Heart left ventricle (tissue), 16 donors: Measurements from ENCODE around the gene NINL. TPM values are rescaled to one million over a fixed set of nuclear protein-coding genes. Genes with fewer than 3 reads are reported as not detected.

Source experiments
- ATAC-seq, 4 donors: fragments of 200-7000 bp; cut with Tn5 transposase; one replicate each; pipeline ENCODE4 v1.9.1; 2020 to 2022; ENCODE audit warnings: moderate library complexity in 4 of 4, mild to moderate bottlenecking in 3 of 4, moderate number of reproducible peaks in 1 of 4
- DNase-seq, 5 donors: peaks; one replicate each; pipeline ENCODE4 v3.0.0-alpha.2; 2020
- H3K27ac ChIP-seq, 12 donors: fragments of 200-600 bp; sonication (generic) in 4 of 12; one replicate each; pipeline versions ENCODE4 v1.5.0 to v1.8.0; 2016 to 2022; ENCODE audit warnings: mild to moderate bottlenecking in 2 of 12
- H3K27me3 ChIP-seq, 9 donors: fragments of 200-600 bp; sonication (generic) in 2 of 9; one replicate each; pipeline versions ENCODE4 v1.5.1 to v1.8.0; 2016 to 2022; ENCODE audit warnings: mild to moderate bottlenecking in 3 of 9
- H3K36me3 ChIP-seq, 9 donors: fragments of 200-600 bp; sonication (generic) in 2 of 9; one replicate each; pipeline versions ENCODE4 v1.5.0 to v1.8.0; 2018 to 2022; ENCODE audit warnings: mild to moderate bottlenecking in 2 of 9
- H3K4me1 ChIP-seq, 12 donors: fragments of 200-600 bp; sonication (generic) in 4 of 12; one replicate each; pipeline versions ENCODE4 v1.5.0 to v1.8.0; 2016 to 2022; ENCODE audit warnings: mild to moderate bottlenecking in 3 of 12
- H3K4me3 ChIP-seq, 12 donors: fragments of 200-600 bp; sonication (generic) in 4 of 12; one replicate each; pipeline versions ENCODE4 v1.5.0 to v1.8.0; 2017 to 2022; ENCODE audit warnings: mild to moderate bottlenecking in 9 of 12, moderate library complexity in 4 of 12
- H3K9me3 ChIP-seq, 12 donors: fragments of 200-600 bp; sonication (generic) in 4 of 12; one replicate each; pipeline versions ENCODE4 v1.5.0 to v1.8.0; 2016 to 2022; ENCODE audit warnings: mild to moderate bottlenecking in 1 of 12
- POLR2A ChIP-seq, 2 donors: fragments of 450-650 bp; IDR thresholded peaks; one replicate each; pipeline ENCODE4 v1.6.1; 2017; ENCODE audit warnings: antibody characterized with exemption in 2 of 2, mild to moderate bottlenecking in 2 of 2, moderate library complexity in 2 of 2
- WGBS, 4 donors: extraction: QIAGEN DNeasy Blood & Tissue Kit in 2 of 4; methylation state at CpG; one replicate each; pipeline versions ENCODE4 v1.1.5 to v1.1.7; 2013 to 2018; 5-methylcytosine and 5-hydroxymethylcytosine counted together
- intact Hi-C, 10 donors: fragments of 100-400 bp; cut with DNase I; formaldehyde crosslinking; loops; one replicate each; pipeline versions ENCODE4 v1.11.1 to v1.14.2; 2022
- polyA plus RNA-seq, 2 donors: library from polyadenylated mRNA; stranded (reverse); fragments of 200-250 nt; gene quantifications; one replicate each; pipeline ENCODE4 v1.2.3, GENCODE V29; 2013
- total RNA-seq, 9 donors: library from RNA; depleted of rRNA in 2 of 9; stranded (reverse); fragments of >200 nt in 2 of 9; fragmentation: NEBNext Ultra II Directional in 3 of 9; extraction: Animal tissue kit (Norgen Biotek cat#: 25700) in 3 of 9; gene quantifications; one replicate each; pipeline versions ENCODE4 v1.1.0 to v1.2.4, GENCODE V29; 2016 to 2023
- TF ChIP-seq, protein P1 (sequence below), 12 donors: fragments of 200-600 bp; sonication (generic) in 4 of 12; IDR thresholded peaks; one replicate each; pipeline versions ENCODE4 v1.5.0 to v1.8.0; 2018 to 2022; ENCODE audit warnings: antibody characterized with exemption in 12 of 12, mild to moderate bottlenecking in 5 of 12
- donor health status: ischemic (EF 13 %, LVEDD 7.1; RV severe dilation, severe dysfunction).
- donor health status: healthy with polysubstance abuse.
- donor health status: DM: no; HTN: yes; CAD: no.
- donor health status: DM: no; HTN: no; CAD: no.
- donor health status: ischemic (EF 25% LVEDD 6.9; RV normal size, moderate dysfunction).
- donor health status: ischemic (EF 25% LVEDD 5.7; RV mildly dilated, moderate dysfunction).
- donor health status: healthy.
- donor health status: DM: yes; HTN: yes; CAD: no.
- donor health status: ischemic (EF 35%, LVEDD 5.7; RV mildly dilated, moderate dysfunction).
- donor health status: nonischemic (EF 11% LVEDD 7.7; RV severe dilation, severe dysfunction).
- donor health status: DM: yes; HTN: yes; CAD: no.
- donor health status: PGD.
- donor health status: ischemic (EF 29% LVEDD 5.4; RV normal size, mild dysfunction).
- donor health status: nonischemic (EF 23%, LVEDD 6.1; RV moderate dilation, normal function).

Gene NINL
- total and polyA plus RNA-seq, 11 donors = 0.78 to 7.1 (median 2.9) TPM

DNA sequence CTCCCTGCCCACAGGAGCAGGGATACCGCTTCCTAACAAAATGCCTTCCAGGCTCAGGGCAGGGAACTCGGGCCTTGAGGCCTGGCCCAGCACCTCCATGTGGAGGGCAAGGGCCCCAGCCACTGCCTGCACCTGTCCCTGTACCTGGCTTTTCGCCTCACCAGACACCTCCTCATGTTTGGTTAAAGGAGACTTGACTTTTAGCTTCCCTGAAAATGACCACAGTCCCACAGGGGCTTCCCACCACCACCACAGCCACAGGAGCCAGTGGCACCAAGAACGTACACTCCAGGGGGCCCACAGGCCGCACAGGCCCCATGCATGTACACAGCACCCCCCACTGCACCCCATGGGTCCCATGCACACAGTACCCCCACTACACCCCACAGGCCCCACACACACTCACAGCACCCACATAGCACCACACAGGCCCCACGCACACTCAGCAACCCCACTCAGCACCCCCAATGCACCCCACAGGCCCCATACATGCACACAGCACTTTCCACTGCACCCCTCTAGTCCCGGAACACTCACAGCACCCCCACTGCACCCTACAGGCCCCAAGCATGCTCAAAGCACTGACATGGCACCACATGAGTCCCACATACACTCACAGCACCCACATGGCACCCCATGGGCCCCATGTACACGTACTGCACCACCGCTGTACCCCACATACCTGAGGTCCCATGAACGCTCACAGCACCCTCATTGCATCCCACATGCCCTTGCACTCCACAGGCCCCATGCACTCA, 91.4 kb downstream of the NINL start:
- Histone ChIP-seq H3K27ac (no peak overlapping the region), H3K9me3 (no peaks in the 10 kb centered on the region), H3K36me3 (peaks cover 0 to 9% (median 0%) of the 10 kb centered on the region in 9 donors), H3K4me1 (no peaks in the 10 kb centered on the region), H3K4me3 (no peak overlapping the region), H3K27me3 (no peaks in the 10 kb centered on the region)
- intact Hi-C loops = no loop called here
- WGBS, 4 donors = 95 to 96% (median 95%) methylated on average over 8 to 10 of the region's 10 CpGs
- DNase-seq (peak in 1 of 5 donors; percentile 46), ATAC-seq (peak in 2 of 4 donors; percentile 5 to 16)
- TF ChIP-seq POLR2A (IDR thresholded peaks at IDR 0.05) = no peak
- TF ChIP-seq, protein P1, sequence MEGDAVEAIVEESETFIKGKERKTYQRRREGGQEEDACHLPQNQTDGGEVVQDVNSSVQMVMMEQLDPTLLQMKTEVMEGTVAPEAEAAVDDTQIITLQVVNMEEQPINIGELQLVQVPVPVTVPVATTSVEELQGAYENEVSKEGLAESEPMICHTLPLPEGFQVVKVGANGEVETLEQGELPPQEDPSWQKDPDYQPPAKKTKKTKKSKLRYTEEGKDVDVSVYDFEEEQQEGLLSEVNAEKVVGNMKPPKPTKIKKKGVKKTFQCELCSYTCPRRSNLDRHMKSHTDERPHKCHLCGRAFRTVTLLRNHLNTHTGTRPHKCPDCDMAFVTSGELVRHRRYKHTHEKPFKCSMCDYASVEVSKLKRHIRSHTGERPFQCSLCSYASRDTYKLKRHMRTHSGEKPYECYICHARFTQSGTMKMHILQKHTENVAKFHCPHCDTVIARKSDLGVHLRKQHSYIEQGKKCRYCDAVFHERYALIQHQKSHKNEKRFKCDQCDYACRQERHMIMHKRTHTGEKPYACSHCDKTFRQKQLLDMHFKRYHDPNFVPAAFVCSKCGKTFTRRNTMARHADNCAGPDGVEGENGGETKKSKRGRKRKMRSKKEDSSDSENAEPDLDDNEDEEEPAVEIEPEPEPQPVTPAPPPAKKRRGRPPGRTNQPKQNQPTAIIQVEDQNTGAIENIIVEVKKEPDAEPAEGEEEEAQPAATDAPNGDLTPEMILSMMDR (IDR thresholded peaks at IDR 0.05) = no peak

DNA sequence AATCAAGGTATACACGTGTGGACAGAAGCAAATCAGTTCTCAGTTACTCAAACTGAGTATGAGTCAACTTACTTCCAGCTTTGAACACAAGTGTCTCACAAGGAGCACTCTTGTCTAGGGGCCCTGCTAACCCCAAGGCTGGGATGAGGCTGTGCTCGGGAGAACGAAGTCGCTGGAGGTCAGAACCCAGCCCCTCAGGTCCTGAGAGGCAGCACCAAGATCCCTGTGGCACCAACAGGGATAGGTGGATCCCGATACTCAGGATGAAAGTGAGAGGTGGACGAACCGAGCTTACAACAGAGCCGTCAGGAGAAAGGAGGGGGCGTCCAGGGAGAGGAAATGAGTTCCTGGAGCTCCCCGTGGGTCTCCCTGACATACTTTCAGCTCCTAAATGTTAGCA, 92.2 kb downstream of the NINL start:
- intact Hi-C loops = no loop called here

DNA sequence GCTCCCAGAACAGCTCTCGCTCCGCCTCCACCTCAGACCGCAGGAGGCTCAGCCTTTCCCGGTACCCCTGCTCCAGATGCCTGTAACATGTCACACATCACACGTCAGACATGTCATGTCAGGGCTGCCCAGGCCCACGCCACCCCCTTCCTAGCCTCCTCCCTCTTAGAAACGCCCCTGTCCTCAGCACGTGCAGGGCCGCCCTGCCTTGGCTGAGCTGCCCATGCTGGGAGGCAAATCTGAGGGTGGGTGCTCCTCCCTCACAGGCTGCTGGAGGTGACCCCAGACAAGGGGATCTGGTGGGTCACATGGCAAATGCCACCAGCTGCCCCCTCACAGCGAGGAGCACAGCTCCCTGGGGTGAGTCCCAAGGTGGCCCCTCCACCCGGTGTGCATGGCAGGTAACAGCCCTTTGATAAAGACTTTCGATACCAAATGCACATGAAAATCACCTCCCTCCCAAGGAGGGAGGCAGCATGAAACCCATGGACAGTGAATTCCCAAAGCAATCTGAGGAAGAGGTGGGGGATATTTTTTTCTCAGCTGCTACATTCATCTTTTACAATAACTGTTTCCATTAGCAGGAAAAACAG, 93.8 kb downstream of the NINL start:
- Histone ChIP-seq H3K4me1 (peaks cover 0 to 2% (median 0%) of the 10 kb centered on the region in 12 donors), H3K27me3 (no peaks in the 10 kb centered on the region), H3K9me3 (no peaks in the 10 kb centered on the region), H3K4me3 (no peak overlapping the region), H3K27ac (no peak overlapping the region), H3K36me3 (peaks cover 0 to 18% (median 0%) of the 10 kb centered on the region in 9 donors)
- ATAC-seq (no peak), DNase-seq (no peak)
- TF ChIP-seq, protein P1 (IDR thresholded peaks at IDR 0.05) = no peak
- TF ChIP-seq POLR2A (IDR thresholded peaks at IDR 0.05) = no peak
- intact Hi-C loops = no loop called here
- WGBS, 4 donors = 71 to 82% (median 80%) methylated on average over 11 to 12 of the region's 12 CpGs

More for the DNA sequence above, 92.2 kb downstream of the NINL start:
- ATAC-seq = no peak
- Histone ChIP-seq H3K4me3 (no peak overlapping the region), H3K27me3 (no peaks in the 10 kb centered on the region), H3K27ac (no peak overlapping the region), H3K4me1 (no peaks in the 10 kb centered on the region), H3K9me3 (no peaks in the 10 kb centered on the region), H3K36me3 (peaks cover 0 to 12% (median 0%) of the 10 kb centered on the region in 9 donors)
- 85 to 95% (median 88%) methylated on average over 10 of the region's 10 CpGs for WGBS, 4 donors
- peak in 1 of 5 donors; percentile 20 for DNase-seq
- TF ChIP-seq, protein P1 (IDR thresholded peaks at IDR 0.05) = no peak
- no peak for TF ChIP-seq POLR2A (IDR thresholded peaks at IDR 0.05)

DNA sequence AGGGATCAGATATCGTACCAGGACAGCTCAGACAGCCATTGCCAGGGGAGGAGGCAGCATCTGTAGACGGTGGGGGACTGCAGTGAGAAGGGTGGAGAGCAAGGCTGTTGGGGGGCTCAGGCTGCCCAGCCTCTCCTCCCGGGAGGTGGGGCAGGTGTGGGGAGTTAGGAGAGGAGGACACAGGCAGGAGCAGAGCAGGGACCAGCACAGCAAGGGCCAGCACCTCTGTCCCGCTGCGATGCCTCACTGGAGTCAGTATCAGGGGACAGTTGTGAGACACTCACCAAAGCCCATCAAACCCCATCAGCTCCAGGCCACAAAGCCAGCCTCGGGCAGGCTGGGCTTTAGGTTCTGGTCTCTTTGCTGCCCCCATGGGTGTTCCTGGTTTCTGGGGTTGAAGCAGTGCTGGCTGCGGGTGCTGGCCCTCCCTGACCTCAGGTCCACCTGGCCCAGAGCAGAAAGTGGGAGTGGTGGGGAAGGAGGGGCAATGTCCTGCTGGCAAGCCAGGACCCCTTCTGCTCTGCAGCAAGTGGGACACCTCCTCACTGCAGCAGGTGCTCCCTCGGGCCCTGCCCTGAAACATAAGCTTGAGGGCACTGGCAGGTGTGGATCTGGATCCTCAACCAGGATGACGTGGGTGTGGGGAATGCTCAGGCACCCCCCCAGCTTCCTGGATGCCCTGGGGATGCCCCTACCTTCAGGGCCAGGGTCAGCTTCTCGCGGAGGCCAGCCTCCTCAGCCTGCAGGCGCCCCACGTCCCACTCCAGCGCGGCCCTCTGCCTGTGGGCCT, 94.5 kb downstream of the NINL start:
- TF ChIP-seq, protein P1 (IDR thresholded peaks at IDR 0.05) = no peak
- TF ChIP-seq POLR2A (IDR thresholded peaks at IDR 0.05) = no peak
- Histone ChIP-seq H3K4me3 (no peak overlapping the region), H3K27me3 (no peaks in the 10 kb centered on the region), H3K36me3 (peaks cover 0 to 18% (median 0%) of the 10 kb centered on the region in 9 donors), H3K27ac (no peak overlapping the region), H3K4me1 (peaks cover 0 to 9% (median 3%) of the 10 kb centered on the region in 12 donors), H3K9me3 (no peaks in the 10 kb centered on the region)
- DNase-seq (peak in 1 of 5 donors; percentile 60), ATAC-seq (peak in 1 of 4 donors; percentile 5)
- intact Hi-C loops = no loop called here
- 87 to 93% (median 90%) methylated on average over 9 to 15 of the region's 15 CpGs for WGBS, 4 donors
